ENCODE results near the gene SDK1.

SDK1 gene

GRCh38 chr7:3280946-3281656 is 20.0 kb upstream of the SDK1 start:
- Histone ChIP-seq H2BK120ac (ENCODE audit: low read depth, low read length) (no peak overlapping the region), H3K4me1 (ENCODE audit: control insufficient read depth, insufficient read depth, low read depth, low read length) (peaks cover 7% of the 10 kb centered on the region), H3K36me3 (ENCODE audit: control insufficient read depth in 1 of 2, insufficient read depth in 2 of 2, low read depth in 1 of 2, low read length in 2 of 2) (no peaks in the 10 kb centered on the region), H2AK5ac (ENCODE audit: low read length, severe bottlenecking) (no peak overlapping the region), H3K9me3 (ENCODE audit: control insufficient read depth, low read length) (no peaks in the 10 kb centered on the region), H2BK5ac (ENCODE audit: low read depth, low read length, poor library complexity, severe bottlenecking) (no peak overlapping the region), H2BK15ac (ENCODE audit: low read depth, poor library complexity, severe bottlenecking) (no peak overlapping the region), H4K91ac (ENCODE audit: low read length) (no peak overlapping the region), H3K23ac (ENCODE audit: low read length in 2 of 2) (no peak overlapping the region), H2BK12ac (ENCODE audit: low read length in 2 of 2) (no peak overlapping the region), H4K8ac (ENCODE audit: low read length) (no peak overlapping the region), H3K4ac (ENCODE audit: low read depth in 1 of 2, low read length in 2 of 2) (no peak overlapping the region), H3K18ac (ENCODE audit: low read depth in 1 of 2, low read length in 2 of 2) (no peak overlapping the region), H2AFZ (ENCODE audit: low read depth, low read length) (no peak overlapping the region), H3K79me1 (replicated peaks; ENCODE audit: low read length, poor library complexity, severe bottlenecking) (no peaks in the 10 kb centered on the region), H3K4me3 (ENCODE audit: insufficient read depth in 1 of 2, low read depth in 1 of 2, low read length in 2 of 2) (no peak overlapping the region), H3K9ac (ENCODE audit: low read length) (no peak overlapping the region), H3K4me2 (ENCODE audit: low read length, poor library complexity, severe bottlenecking) (no peak overlapping the region), H3K27me3 (ENCODE audit: control insufficient read depth in 1 of 2, insufficient read depth in 1 of 2, low read length in 2 of 2) (peaks cover 0 to 4% of the 10 kb centered on the region in 2 experiments), H3K14ac (ENCODE audit: low read length in 2 of 2) (no peak overlapping the region), H3K27ac (ENCODE audit: low read length, poor library complexity, severe bottlenecking) (no peak overlapping the region)
- WGBS = 78% methylated on average over 10 of the region's 10 CpGs
- no peak for DNase-seq

- Histone ChIP-seq H4K91ac (ENCODE audit: low read length) (no peak overlapping the region), H2BK12ac (ENCODE audit: low read length in 2 of 2) (no peak overlapping the region)
Measured at GRCh38 chr7:3282457-3282856, 18.6 kb upstream of the SDK1 start.

GRCh38 chr7:3283130-3283704 is 17.8 kb upstream of the SDK1 start:
- H3K27ac ChIP-seq (ENCODE audit: low read length, poor library complexity, severe bottlenecking) = no peak overlapping the region
- H3K4me2 ChIP-seq (ENCODE audit: low read length, poor library complexity, severe bottlenecking) = no peak overlapping the region
- H3K4ac ChIP-seq (ENCODE audit: low read depth in 1 of 2, low read length in 2 of 2) = no peak overlapping the region
- no peak overlapping the region for H2BK5ac ChIP-seq (ENCODE audit: low read depth, low read length, poor library complexity, severe bottlenecking)
- no peak overlapping the region for H2BK120ac ChIP-seq (ENCODE audit: low read depth, low read length)
- DNase-seq = no peak
- no peak overlapping the region for H3K14ac ChIP-seq (ENCODE audit: low read length in 2 of 2)
- no peak overlapping the region for H4K91ac ChIP-seq (ENCODE audit: low read length)
- no peak overlapping the region for H3K4me3 ChIP-seq (ENCODE audit: insufficient read depth in 1 of 2, low read depth in 1 of 2, low read length in 2 of 2)
- H3K27me3 ChIP-seq (ENCODE audit: control insufficient read depth in 1 of 2, insufficient read depth in 1 of 2, low read length in 2 of 2) = peaks cover 0 to 7% of the 10 kb centered on the region in 2 experiments
- H3K36me3 ChIP-seq (ENCODE audit: control insufficient read depth in 1 of 2, insufficient read depth in 2 of 2, low read depth in 1 of 2, low read length in 2 of 2) = no peaks in the 10 kb centered on the region
- no peak overlapping the region for H2AFZ ChIP-seq (ENCODE audit: low read depth, low read length)
- no peak overlapping the region for H4K8ac ChIP-seq (ENCODE audit: low read length)
- WGBS = 85% methylated on average over 4 of the region's 5 CpGs
- no peak overlapping the region for H2AK5ac ChIP-seq (ENCODE audit: low read length, severe bottlenecking)
- H3K18ac ChIP-seq (ENCODE audit: low read depth in 1 of 2, low read length in 2 of 2) = no peak overlapping the region
- no peak overlapping the region for H2BK15ac ChIP-seq (ENCODE audit: low read depth, poor library complexity, severe bottlenecking)
- peaks cover 7% of the 10 kb centered on the region for H3K4me1 ChIP-seq (ENCODE audit: control insufficient read depth, insufficient read depth, low read depth, low read length)
- peak overlapping the region; percentile 10 for H3K9ac ChIP-seq (ENCODE audit: low read length)
- no peaks in the 10 kb centered on the region for H3K9me3 ChIP-seq (ENCODE audit: control insufficient read depth, low read length)
- no peaks in the 10 kb centered on the region for H3K79me1 ChIP-seq (replicated peaks; ENCODE audit: low read length, poor library complexity, severe bottlenecking)
- H2BK12ac ChIP-seq (ENCODE audit: low read length in 2 of 2) = no peak overlapping the region
- no peak overlapping the region for H3K23ac ChIP-seq (ENCODE audit: low read length in 2 of 2)

More at GRCh38 chr7:3282457-3282856, 18.6 kb upstream of the SDK1 start:
- Histone ChIP-seq H2AK5ac (ENCODE audit: low read length, severe bottlenecking) (no peak overlapping the region), H3K18ac (ENCODE audit: low read depth in 1 of 2, low read length in 2 of 2) (no peak overlapping the region), H3K9me3 (ENCODE audit: control insufficient read depth, low read length) (no peaks in the 10 kb centered on the region), H3K27me3 (ENCODE audit: control insufficient read depth in 1 of 2, insufficient read depth in 1 of 2, low read length in 2 of 2) (peaks cover 0 to 7% of the 10 kb centered on the region in 2 experiments), H2BK5ac (ENCODE audit: low read depth, low read length, poor library complexity, severe bottlenecking) (no peak overlapping the region), H3K9ac (ENCODE audit: low read length) (peak overlapping the region; percentile 50), H3K4ac (ENCODE audit: low read depth in 1 of 2, low read length in 2 of 2) (no peak overlapping the region), H3K14ac (ENCODE audit: low read length in 2 of 2) (no peak overlapping the region), H3K23ac (ENCODE audit: low read length in 2 of 2) (no peak overlapping the region), H2AFZ (ENCODE audit: low read depth, low read length) (no peak overlapping the region), H3K4me1 (ENCODE audit: control insufficient read depth, insufficient read depth, low read depth, low read length) (peaks cover 7% of the 10 kb centered on the region), H3K36me3 (ENCODE audit: control insufficient read depth in 1 of 2, insufficient read depth in 2 of 2, low read depth in 1 of 2, low read length in 2 of 2) (no peaks in the 10 kb centered on the region), H3K27ac (ENCODE audit: low read length, poor library complexity, severe bottlenecking) (no peak overlapping the region), H3K4me2 (ENCODE audit: low read length, poor library complexity, severe bottlenecking) (no peak overlapping the region), H2BK15ac (ENCODE audit: low read depth, poor library complexity, severe bottlenecking) (no peak overlapping the region), H2BK120ac (ENCODE audit: low read depth, low read length) (no peak overlapping the region), H3K4me3 (ENCODE audit: insufficient read depth in 1 of 2, low read depth in 1 of 2, low read length in 2 of 2) (peak overlapping the region in 1 of 2 experiments; percentile 14), H4K8ac (ENCODE audit: low read length) (no peak overlapping the region), H3K79me1 (replicated peaks; ENCODE audit: low read length, poor library complexity, severe bottlenecking) (no peaks in the 10 kb centered on the region)
- peak; percentile 49 for DNase-seq
- WGBS = 74% methylated on average over 6 of the region's 7 CpGs

GRCh38 chr7:3285652-3286051 is 15.4 kb upstream of the SDK1 start:
- Histone ChIP-seq H3K79me1 (replicated peaks; ENCODE audit: low read length, poor library complexity, severe bottlenecking) (no peaks in the 10 kb centered on the region), H3K14ac (ENCODE audit: low read length in 2 of 2) (no peak overlapping the region), H4K91ac (ENCODE audit: low read length) (no peak overlapping the region), H2BK120ac (ENCODE audit: low read depth, low read length) (no peak overlapping the region), H3K27ac (ENCODE audit: low read length, poor library complexity, severe bottlenecking) (no peak overlapping the region), H2BK12ac (ENCODE audit: low read length in 2 of 2) (no peak overlapping the region), H3K36me3 (ENCODE audit: control insufficient read depth in 1 of 2, insufficient read depth in 2 of 2, low read depth in 1 of 2, low read length in 2 of 2) (no peaks in the 10 kb centered on the region), H3K4me1 (ENCODE audit: control insufficient read depth, insufficient read depth, low read depth, low read length) (peaks cover 7% of the 10 kb centered on the region), H2AFZ (ENCODE audit: low read depth, low read length) (no peak overlapping the region), H4K8ac (ENCODE audit: low read length) (no peak overlapping the region), H3K27me3 (ENCODE audit: control insufficient read depth in 1 of 2, insufficient read depth in 1 of 2, low read length in 2 of 2) (peaks cover 0 to 3% of the 10 kb centered on the region in 2 experiments), H2AK5ac (ENCODE audit: low read length, severe bottlenecking) (no peak overlapping the region), H3K4me2 (ENCODE audit: low read length, poor library complexity, severe bottlenecking) (no peak overlapping the region), H3K18ac (ENCODE audit: low read depth in 1 of 2, low read length in 2 of 2) (no peak overlapping the region), H2BK5ac (ENCODE audit: low read depth, low read length, poor library complexity, severe bottlenecking) (no peak overlapping the region), H3K9me3 (ENCODE audit: control insufficient read depth, low read length) (peaks cover 9% of the 10 kb centered on the region), H3K4me3 (ENCODE audit: insufficient read depth in 1 of 2, low read depth in 1 of 2, low read length in 2 of 2) (no peak overlapping the region), H3K23ac (ENCODE audit: low read length in 2 of 2) (no peak overlapping the region), H3K4ac (ENCODE audit: low read depth in 1 of 2, low read length in 2 of 2) (no peak overlapping the region), H3K9ac (ENCODE audit: low read length) (no peak overlapping the region), H2BK15ac (ENCODE audit: low read depth, poor library complexity, severe bottlenecking) (no peak overlapping the region)
- 94% methylated on average over 10 of the region's 10 CpGs for WGBS
- no peak for DNase-seq

Data from mesenchymal stem cell (in vitro differentiated cells and primary cell).